VCaP (cell line): ENCODE results near the gene CXCR2.

Experiments used
- H3K27ac ChIP-seq: fragments of 450-650 bp; 2 replicates; pipeline ENCODE4 v1.5.1; 2017
- TF ChIP-seq, protein P1 (sequence below): fragments of 450-650 bp; conservative IDR thresholded peaks from 2 replicates; pipeline ENCODE4 v1.5.1; 2017; ENCODE audit warnings: mild to moderate bottlenecking, moderate library complexity

The CXCR2 gene

DNA sequence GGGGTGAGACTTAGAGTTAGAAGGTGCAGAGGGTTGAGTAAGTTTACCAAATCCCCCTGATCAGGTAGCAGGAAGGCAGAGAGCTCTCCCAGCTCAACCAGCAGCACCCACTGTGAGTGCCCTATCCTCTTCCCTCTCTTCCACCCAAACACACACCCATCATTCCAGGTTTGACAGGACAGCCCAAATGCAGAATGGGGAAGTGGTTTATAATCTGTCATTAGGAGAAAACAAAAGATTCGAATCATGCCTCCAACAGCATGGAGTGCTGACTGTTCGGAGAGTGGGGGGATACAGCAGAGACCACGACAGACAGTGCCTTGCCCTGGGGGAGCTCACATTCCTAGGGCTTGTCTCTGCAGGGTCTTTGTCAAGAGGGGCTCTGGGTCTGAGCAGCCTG, 11.7 kb downstream of the CXCR2 start:
- TF ChIP-seq, protein P1, sequence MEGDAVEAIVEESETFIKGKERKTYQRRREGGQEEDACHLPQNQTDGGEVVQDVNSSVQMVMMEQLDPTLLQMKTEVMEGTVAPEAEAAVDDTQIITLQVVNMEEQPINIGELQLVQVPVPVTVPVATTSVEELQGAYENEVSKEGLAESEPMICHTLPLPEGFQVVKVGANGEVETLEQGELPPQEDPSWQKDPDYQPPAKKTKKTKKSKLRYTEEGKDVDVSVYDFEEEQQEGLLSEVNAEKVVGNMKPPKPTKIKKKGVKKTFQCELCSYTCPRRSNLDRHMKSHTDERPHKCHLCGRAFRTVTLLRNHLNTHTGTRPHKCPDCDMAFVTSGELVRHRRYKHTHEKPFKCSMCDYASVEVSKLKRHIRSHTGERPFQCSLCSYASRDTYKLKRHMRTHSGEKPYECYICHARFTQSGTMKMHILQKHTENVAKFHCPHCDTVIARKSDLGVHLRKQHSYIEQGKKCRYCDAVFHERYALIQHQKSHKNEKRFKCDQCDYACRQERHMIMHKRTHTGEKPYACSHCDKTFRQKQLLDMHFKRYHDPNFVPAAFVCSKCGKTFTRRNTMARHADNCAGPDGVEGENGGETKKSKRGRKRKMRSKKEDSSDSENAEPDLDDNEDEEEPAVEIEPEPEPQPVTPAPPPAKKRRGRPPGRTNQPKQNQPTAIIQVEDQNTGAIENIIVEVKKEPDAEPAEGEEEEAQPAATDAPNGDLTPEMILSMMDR, result no peak
- no peak overlapping the region for H3K27ac ChIP-seq

DNA sequence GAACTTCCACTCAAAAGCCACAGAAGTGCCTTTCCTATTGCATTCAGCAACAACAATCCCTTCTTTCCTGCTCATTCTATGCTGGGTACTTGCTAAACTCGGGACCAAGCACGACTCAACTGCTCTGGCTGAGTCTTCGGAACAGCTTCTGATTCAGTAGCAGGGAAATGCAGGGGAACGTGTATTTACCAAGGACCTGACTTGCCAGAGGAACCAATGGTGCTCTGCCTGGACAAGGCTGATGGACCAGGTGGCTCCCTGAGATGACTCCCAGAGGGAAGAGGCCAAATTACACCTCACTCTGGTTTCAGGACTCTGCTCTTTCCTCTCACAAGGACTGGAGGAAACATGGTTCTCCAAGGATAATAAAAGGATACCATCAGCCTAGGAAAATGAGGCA, 12.2 kb downstream of the CXCR2 start:
- H3K27ac ChIP-seq, result no peak overlapping the region
- TF ChIP-seq, protein P1, result no peak

DNA sequence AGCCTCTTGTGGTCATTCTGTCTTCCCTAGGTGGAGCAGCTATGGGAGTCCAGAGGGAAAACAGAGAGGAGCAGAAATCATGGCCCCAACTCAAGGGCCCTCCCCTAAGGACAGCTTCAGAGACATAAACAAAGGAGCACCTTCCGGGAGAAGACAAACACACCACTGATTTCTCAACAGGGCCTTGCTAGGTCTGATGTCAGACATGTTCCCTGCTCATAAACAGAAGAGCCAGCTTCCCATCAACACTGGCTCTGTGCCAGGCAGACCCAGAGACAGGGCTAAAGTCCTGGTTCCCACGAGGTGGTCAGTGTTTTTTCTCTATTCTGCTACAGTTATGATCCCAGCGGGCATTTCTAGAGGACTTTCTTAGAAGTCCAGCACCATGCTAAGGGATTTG, 19.3 kb downstream of the CXCR2 start:
- TF ChIP-seq, protein P1, result no peak
- H3K27ac ChIP-seq, result no peak overlapping the region

DNA sequence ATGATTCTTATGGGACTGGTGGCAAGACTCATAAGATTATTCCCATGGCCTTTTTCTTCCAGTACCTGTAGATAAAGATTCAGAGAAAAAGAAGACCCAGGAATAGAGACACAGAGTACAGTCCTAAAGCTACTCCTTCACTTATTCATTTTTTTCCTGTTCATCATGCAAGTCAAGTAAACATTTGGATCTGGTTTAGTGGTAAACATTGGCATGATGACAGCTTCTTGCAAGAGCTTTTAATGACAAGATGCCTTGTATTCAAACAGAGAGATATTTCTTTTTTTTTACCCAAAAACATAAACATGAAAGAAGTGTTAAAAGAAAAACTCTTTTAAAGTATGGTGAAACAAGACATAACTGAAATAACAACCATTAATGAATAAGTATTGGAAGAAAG, 20.2 kb downstream of the CXCR2 start:
- TF ChIP-seq, protein P1, result no peak
- no peak overlapping the region for H3K27ac ChIP-seq

DNA sequence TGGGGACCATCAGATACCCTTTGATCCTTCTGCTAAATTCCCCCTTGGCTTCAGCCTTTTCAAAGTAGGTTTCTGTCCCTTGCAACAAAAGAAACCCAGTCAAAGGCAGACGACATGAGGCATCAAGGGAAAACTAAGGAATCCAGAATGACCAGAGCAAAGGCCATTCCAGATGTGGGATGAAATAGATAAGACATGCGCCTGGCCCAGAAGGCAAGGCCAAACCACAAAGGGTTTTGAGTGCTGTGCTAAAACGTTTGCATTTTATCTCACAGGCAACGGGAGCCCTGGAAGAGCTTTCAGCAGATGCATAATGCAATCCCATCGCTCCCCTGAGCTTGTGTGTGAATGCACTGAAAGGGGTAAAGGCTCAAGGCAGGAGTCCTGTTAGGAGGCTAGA, 23.3 kb downstream of the CXCR2 start:
- TF ChIP-seq, protein P1, result no peak
- no peak overlapping the region for H3K27ac ChIP-seq

DNA sequence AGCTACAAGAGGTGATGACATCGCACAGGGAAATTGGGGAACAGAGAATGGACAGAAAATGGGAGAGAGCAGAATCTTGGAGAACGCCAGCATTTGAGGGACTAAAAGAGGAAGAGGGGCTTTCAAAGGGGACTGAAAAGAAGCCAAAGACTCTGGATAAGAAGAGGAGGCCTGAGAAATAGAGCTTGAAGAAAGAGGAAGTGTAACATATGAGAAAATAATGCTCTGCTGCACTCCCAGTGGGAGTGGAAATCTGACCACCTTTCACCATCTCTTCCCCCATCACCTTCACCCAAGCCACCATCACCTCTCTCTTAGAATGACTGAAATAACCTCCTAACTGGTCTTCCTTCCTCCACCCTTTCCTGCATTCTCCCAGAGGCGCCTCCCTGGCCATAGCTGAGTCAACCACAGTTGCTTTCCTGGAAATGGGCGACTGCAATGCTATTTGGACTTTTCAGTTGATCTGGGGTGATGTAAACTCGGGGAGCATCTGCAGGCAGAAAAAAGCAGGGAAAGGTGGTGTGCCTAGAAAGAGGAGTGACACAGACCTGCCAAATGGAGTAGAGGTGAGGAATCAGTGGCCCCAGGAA, 24.1 kb downstream of the CXCR2 start:
- no peak overlapping the region for H3K27ac ChIP-seq
- TF ChIP-seq, protein P1, result no peak

DNA sequence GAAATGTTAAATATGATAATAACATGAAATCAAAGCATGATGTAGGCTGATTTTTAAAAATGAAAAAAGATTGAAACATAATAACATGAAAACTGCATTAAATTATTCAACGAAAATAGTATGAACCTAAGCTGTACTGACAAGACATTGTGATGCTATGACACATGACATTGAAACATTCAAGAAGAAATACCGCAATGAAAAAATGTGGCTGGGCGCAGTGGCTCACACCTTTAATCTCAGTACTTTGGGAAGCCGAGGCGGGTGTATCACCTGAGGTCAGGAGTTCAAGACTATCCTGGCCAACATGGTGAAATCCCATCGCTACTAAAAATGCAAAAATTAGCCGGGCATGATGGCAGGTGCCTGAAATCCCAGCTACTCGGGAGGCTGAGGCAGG, 26.3 kb downstream of the CXCR2 start:
- TF ChIP-seq, protein P1, result no peak
- no peak overlapping the region for H3K27ac ChIP-seq
